Neutrophil (primary cell): ENCODE measurements around the gene MAD2L1.

ENCODE experiments used
- H3K27ac ChIP-seq: fragments of 200-600 bp; sonication (generic); 2 replicates; pipeline ENCODE4 v1.5.1; 2016; ENCODE audit warnings: mild to moderate bottlenecking, moderate library complexity
- H3K27me3 ChIP-seq: fragments of 200-600 bp; sonication (generic); 2 replicates; pipeline ENCODE4 v1.6.0; 2016; ENCODE audit warnings: mild to moderate bottlenecking
- H3K36me3 ChIP-seq: fragments of 200-600 bp; sonication (generic); 2 replicates; pipeline ENCODE4 v1.5.1; 2017
- H3K4me1 ChIP-seq, 2 experiments: fragments of 200-600 bp in 1 of 2; sonication (generic) in 1 of 2; 1 replicate in 1 of 2; 2 replicates in 1 of 2; pipeline versions ENCODE4 v1.5.1 to v1.6.1; 2013 to 2016; ENCODE audit warnings: low read depth in 1 of 2, low read length in 1 of 2, mild to moderate bottlenecking in 1 of 2, moderate library complexity in 1 of 2; ENCODE audit not compliant: control insufficient read depth in 1 of 2, insufficient read depth in 1 of 2
- H3K4me3 ChIP-seq, 2 experiments: fragments of 200-600 bp in 1 of 2; sonication (generic) in 1 of 2; 1 replicate in 1 of 2; 2 replicates in 1 of 2; pipeline ENCODE4 v1.5.1; 2013 to 2016; ENCODE audit warnings: low read depth in 1 of 2, low read length in 1 of 2, mild to moderate bottlenecking in 1 of 2, moderate library complexity in 1 of 2
- H3K9me3 ChIP-seq: fragments of 200-600 bp; sonication (generic); 2 replicates; pipeline ENCODE4 v1.5.1; 2016
- CTCF ChIP-seq: fragments of 200-600 bp; sonication (generic); IDR thresholded peaks from 2 replicates; pipeline ENCODE4 v1.5.1; 2016; ENCODE audit warnings: antibody characterized with exemption

Gene MAD2L1

GRCh38 chr4:120026853-120027252 lies 39.8 kb downstream of the MAD2L1 start:
- no peaks in the 10 kb centered on the region for H3K27me3 ChIP-seq
- TF ChIP-seq CTCF = no peak
- no peaks in the 10 kb centered on the region for H3K9me3 ChIP-seq

GRCh38 chr4:120025516-120025915 lies 41.1 kb downstream of the MAD2L1 start:
- TF ChIP-seq CTCF = no peak
- Histone ChIP-seq H3K27ac (no peak overlapping the region), H3K36me3 (no peaks in the 10 kb centered on the region), H3K4me1 (no peaks in the 10 kb centered on the region), H3K4me3 (no peak overlapping the region), H3K27me3 (no peaks in the 10 kb centered on the region), H3K9me3 (no peaks in the 10 kb centered on the region)

More at GRCh38 chr4:120026853-120027252, 39.8 kb downstream of the MAD2L1 start:
- no peaks in the 10 kb centered on the region for H3K36me3 ChIP-seq
- no peak overlapping the region for H3K27ac ChIP-seq
- no peaks in the 10 kb centered on the region for H3K4me1 ChIP-seq
- no peak overlapping the region for H3K4me3 ChIP-seq

DNA sequence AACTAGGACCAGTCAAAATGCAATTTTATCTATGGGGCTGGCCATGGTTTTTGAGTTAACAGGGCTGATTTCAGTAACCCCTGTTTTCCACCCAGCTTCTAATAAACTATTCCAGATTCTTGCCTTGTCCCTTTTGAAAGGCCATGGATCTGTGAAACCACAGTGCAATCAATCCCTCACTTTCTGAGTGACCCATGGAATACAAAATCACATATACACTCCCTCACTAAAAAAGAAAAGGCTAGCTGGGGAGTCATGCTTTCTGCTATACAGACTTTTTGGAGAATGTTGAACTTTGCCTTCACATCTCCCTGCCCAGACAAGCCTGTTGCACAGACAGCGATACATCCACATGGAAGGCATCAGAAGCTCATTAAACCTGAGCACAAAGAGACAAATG lies 47.9 kb downstream of the MAD2L1 start:
- H3K9me3 ChIP-seq = no peaks in the 10 kb centered on the region
- no peaks in the 10 kb centered on the region for H3K36me3 ChIP-seq
- no peak for TF ChIP-seq CTCF
- no peak overlapping the region for H3K4me3 ChIP-seq
- no peaks in the 10 kb centered on the region for H3K4me1 ChIP-seq
- no peaks in the 10 kb centered on the region for H3K27me3 ChIP-seq
- H3K27ac ChIP-seq = no peak overlapping the region

DNA sequence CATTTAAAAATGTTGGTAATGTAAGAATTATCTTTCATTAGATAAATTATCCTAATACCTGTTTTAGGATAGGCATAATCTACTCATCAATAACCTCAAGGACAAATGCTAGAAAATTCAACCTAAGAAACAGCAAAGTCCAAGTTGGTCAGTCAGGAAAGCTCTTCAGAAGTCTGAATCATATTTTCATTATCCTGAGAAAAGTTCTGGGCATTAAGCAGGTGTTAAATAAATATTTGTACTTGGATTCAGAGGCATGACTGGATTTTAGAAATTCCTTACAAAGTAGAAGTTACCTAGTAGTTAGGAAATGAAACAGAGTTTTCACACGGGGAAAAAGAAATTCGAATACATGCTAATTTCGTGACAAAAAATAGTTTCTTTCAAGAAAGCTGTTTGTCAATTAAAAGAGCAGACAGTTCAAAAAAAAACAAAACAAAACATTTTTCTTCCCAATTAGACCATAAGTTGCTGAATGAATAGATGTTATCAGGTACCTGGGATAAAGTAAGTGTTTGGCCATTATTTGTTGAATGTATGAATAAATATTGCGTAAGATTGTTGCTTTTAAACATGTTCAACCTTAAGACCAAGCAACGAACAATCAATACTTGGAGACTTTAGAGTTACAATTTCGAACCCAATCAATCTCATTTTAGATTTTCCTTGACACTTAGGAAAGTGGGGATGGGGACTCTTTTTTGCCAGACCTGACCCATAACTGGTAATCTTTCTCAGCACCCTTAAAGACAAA lies 48.5 kb downstream of the MAD2L1 start:
- Histone ChIP-seq H3K27ac (no peak overlapping the region), H3K36me3 (no peaks in the 10 kb centered on the region), H3K4me1 (no peaks in the 10 kb centered on the region), H3K27me3 (no peaks in the 10 kb centered on the region), H3K4me3 (no peak overlapping the region), H3K9me3 (no peaks in the 10 kb centered on the region)
- no peak for TF ChIP-seq CTCF

- no peak overlapping the region for H3K4me3 ChIP-seq
- no peak overlapping the region for H3K27ac ChIP-seq
- no peaks in the 10 kb centered on the region for H3K27me3 ChIP-seq
- no peaks in the 10 kb centered on the region for H3K4me1 ChIP-seq
- H3K36me3 ChIP-seq = no peaks in the 10 kb centered on the region
- no peaks in the 10 kb centered on the region for H3K9me3 ChIP-seq
- TF ChIP-seq CTCF = no peak
These were observed 54.9 kb downstream of the MAD2L1 start for GRCh38 chr4:120011725-120012124.
